Loucy (cell line): Measurements from ENCODE around the gene TEAD1.

Experiments used
- CTCF ChIP-seq: fragments of 200-600 bp; sonication (generic); conservative IDR thresholded peaks from 2 replicates; pipeline ENCODE4 v1.5.1; 2014; ENCODE audit warnings: mild to moderate bottlenecking, antibody characterized with exemption, low read length
- EZH2phosphoT487 ChIP-seq: fragments of 200-600 bp; IDR thresholded peaks from 2 replicates; pipeline ENCODE4 v1.6.1; 2018; ENCODE audit warnings: antibody characterized with exemption, mild to moderate bottlenecking, moderate library complexity, borderline replicate concordance

GRCh38 chr11:12673601-12673923 is 659 bp upstream of the TEAD1 start:
- TF ChIP-seq EZH2phosphoT487 (no peak), CTCF (no peak)
